GM19438 (cell line): ENCODE measurements around the gene KDM3A.
"Not testable (repeated sequence)": the region's sequence is repeated elsewhere in the genome, so short reads cannot be mapped to it uniquely, and the experiment has no call there.

Experiments used
- ATAC-seq: cut with Tn5 transposase; IDR thresholded peaks from one replicate; pipeline ENCODE4 v1.9.1; 2021; ENCODE audit warnings: low read depth; ENCODE audit not compliant: unreplicated experiment

The KDM3A gene

DNA sequence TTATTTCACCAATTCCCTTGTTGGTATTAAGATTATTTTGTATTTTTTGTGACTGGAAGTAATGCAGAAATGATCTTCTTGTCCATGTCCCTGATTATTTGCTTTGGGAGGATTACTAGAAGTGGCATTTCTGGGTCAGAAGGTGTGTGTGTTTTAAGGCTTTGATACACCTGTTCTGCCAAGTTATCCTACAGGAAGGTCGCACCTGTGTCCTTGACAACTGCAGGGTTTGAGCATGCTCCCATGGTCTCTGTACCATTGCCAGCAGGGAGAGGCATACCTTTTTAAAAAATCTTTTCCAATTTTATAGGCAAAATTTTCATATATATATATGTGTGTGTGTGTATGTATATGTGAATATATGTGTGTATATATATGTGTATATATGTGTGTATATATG lies 29.7 kb downstream of the KDM3A start:
- no peak for ATAC-seq

GRCh38 chr2:86471637-86472036 lies 30.5 kb downstream of the KDM3A start:
- no peak for ATAC-seq

- ATAC-seq, result no peak
Measured at GRCh38 chr2:86476092-86476491, 34.9 kb downstream of the KDM3A start.

GRCh38 chr2:86476918-86477317 lies 35.7 kb downstream of the KDM3A start:
- no peak for ATAC-seq

GRCh38 chr2:86477349-86477748 lies 36.2 kb downstream of the KDM3A start:
- no peak for ATAC-seq

GRCh38 chr2:86480105-86480504 lies 38.9 kb downstream of the KDM3A start:
- ATAC-seq, result no peak

GRCh38 chr2:86482034-86482433 lies 40.9 kb downstream of the KDM3A start:
- no peak for ATAC-seq

DNA sequence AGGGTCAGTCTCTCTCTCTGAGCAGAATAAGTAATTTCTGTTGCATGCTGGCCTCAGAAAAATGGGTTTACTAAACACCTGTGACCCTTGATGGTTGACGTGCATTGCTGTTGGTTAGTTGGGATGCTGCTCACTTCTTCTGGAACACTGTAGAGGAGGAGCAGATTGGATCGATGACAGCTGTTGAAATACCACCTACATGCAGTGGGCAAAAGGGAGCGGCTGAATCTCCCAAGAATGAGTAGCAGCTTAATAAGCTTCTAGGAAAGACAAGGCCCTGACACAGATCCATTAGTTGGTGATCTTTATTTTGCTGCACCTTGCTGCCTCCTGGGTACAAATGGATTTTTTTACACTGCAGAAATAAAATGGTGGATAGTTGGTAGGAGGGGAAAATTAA lies 43.2 kb downstream of the KDM3A start:
- no peak for ATAC-seq

DNA sequence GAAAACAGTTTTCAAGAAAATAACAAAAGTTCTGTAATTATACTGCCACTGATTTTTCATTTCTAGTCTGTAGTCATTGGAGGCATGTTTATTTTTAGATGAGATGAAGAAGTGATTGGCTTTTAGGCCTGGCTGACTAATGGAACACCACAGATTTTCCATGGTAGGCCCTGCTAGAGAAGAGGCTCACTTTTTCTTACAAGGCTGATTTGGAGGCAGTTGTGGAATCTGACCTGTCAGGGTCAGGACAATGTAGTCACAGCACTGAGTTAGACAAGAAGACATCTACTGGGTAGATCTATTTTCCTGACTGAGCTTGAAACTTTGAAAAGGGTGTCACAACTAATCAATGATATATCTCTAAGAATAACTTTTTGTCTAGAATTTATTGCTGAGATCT lies 43.9 kb downstream of the KDM3A start:
- no peak for ATAC-seq

DNA sequence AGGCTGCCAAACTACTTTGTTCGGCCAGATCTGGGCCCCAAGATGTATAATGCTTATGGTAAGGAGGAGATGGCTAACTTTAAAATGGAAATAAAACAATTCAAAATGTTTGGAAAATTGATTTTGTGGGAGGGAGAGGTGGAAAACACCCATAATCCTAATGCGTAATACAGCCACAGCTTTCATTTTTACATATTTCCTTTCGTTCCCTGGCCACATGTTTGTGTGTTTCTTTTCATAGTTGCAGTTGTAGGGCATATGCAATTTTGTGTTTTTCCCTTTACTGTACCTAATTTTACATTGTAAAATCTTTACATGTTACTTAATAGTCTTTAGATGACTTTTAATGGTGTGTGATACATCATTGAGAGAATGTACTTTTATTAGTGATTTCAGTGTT lies 44.6 kb downstream of the KDM3A start:
- ATAC-seq, result no peak

DNA sequence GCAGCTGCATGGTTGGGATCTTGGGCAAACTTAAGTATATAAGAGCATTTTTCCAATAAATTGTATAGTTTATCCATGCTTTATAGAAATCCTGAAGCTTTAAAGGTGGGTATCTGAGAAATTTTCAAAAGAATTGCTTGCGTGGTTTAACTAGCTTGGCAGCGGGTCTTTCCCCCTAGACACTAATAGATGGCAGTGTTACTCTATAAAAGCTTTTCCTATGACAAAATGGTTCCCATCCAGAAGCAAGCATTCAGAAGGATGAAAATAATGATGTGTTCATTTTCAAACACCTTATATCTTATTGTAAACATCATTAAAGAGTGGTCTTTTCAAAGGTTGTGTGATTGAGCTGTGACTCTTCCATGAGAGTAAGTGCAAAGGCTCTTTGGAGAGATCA lies 45.9 kb downstream of the KDM3A start:
- no peak for ATAC-seq

- no peak for ATAC-seq
Measured at GRCh38 chr2:86488561-86489250, 47.5 kb downstream of the KDM3A start.

DNA sequence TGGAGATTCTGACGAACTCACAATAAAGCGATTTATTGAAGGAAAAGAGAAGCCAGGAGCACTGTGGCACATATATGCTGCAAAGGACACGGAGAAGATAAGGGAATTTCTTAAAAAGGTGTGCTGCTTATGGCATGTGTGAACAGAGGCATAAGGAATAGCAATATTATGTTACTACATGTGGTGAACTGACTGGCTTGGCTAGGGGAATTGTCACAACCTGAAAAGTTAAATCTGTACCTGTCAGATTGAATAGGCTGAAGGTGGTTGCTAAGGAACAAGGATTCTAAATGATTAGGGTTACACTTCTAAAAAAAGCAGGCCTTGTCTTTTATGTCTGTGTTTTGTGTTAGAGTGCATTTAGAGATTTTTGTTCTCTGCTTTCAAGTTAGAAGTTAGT lies 48.4 kb downstream of the KDM3A start:
- ATAC-seq, result no peak

DNA sequence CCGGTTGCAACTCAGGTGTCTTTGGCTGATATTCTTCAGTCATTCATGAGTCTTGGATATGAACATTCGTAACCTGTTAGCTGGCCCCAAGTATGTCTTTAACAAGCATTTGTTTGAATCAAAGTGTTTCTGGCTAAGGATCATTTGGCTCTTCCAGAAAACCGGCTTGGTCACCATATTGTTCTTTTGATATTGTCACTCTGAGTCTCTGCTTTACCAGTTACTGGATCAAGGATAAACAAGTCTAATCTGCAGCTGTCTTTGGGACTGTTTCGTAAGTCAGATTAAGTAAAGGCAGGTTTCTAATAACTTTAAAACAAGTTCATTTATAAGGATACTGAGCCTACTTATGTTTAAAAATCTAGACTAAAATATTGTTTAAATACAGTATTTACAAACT lies 49.1 kb downstream of the KDM3A start:
- ATAC-seq, result no peak

GRCh38 chr2:86491088-86491487 lies 49.9 kb downstream of the KDM3A start:
- no peak for ATAC-seq

DNA sequence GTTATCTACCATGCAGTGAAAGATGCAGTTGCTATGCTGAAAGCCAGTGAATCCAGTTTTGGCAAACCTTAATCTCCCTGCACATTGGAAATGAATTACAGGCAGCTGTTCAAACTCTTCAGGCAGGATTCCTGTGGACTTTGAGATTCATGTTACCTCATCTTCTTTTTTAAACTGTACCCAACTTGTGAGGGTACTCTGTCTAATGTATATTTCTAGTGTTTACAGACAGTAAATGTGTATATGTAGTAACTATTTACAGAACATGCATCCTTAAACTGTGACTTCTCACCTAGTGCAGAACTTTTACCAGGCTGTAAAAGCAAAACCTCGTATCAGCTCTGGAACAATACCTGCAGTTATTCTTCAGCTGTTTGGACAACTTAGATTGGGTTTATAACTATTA lies 50.9 kb downstream of the KDM3A start:
- ATAC-seq, result no peak

GRCh38 chr2:86496391-86496790 lies 55.2 kb downstream of the KDM3A start:
- not testable (repeated sequence) for ATAC-seq

DNA sequence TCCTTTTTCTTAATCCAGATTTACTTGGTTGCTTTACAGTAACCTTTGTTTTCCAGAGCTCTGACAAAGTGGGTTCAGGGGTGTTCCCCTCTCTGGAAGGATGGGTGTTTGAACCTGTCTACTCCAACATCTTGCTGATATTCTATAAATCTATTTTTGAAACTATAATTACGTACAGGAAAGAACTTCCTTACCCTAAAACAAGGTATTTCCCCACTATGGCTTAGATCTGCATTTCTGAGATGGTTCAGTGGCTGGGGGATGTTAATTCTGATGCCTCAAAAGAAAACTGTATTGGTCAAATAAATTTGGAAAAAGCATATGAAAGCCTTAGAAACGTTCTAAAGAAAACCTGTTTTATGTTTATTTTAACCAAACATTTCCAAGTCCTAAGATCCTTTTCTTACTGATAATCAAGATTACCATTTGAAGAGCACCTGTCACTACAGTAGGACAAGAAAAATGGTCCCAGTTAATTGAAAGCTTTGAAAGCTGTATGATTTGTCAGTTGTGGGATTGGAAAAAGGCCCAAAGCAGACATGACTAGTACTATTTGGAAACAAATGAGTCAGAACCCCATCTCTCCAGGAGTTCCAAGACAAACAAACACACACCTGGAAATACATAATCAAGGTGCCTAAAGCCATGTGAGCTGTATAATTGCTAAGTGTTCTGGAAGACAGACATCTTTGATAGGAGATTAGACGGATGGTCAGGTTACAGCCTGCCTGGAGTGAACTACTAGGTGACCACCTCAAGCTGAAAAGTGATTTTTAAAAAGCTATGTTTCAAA lies 57.5 kb downstream of the KDM3A start:
- ATAC-seq, result no peak

DNA sequence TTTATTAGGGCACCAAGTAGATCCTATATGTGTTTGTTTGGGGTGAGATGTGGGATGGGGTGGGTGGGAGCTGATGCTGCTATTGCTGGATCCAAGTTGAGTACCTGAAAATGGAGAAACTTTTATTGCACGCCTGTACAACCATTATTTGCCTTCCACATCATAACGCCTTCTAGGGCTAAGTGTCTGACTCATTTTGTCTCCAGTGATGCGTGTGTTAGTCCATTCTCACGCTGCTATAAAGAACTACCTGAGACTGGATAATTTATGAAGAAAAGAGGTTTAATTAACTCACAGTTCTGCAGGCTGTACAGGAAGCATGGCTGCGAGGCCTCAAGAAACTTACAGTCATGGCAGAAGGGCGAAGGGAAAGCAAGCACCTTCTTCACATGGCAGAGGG lies 58.2 kb downstream of the KDM3A start:
- no peak for ATAC-seq

DNA sequence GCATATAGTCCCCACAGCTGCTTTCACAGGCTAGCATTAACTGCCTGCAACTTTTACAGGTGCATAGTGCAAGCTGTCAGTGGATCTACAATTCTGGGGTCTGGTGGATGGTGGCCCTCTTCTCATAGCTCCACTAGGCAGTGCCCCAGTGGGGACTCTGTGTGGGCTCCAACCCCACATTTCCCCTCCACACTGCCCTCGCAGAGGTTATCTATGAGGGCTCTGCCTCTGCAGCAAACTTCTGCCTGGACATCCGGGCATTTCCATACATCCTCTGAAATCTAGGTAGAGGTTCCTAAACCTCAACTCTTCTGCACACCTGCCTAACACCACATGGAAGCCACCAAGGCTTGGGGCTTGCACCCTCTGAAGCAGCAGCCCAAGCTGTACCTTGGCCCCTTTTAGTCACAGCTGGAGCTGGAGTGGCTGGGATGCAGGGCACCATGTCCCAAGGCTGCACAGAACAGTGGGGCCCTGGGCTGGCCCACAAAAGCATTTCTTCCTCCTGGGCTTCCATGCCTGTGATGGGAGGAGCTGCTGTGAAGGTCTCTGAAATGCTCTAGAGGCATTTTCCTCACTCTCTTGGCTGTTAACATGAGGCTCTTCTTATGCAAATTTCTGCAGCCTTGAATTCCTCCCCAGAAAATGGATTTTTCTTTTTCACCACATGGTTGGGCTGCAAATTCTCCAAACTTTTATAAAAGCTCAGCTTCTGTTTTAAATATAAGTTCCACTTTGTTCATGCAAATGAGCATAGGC lies 59.3 kb downstream of the KDM3A start:
- no peak for ATAC-seq

DNA sequence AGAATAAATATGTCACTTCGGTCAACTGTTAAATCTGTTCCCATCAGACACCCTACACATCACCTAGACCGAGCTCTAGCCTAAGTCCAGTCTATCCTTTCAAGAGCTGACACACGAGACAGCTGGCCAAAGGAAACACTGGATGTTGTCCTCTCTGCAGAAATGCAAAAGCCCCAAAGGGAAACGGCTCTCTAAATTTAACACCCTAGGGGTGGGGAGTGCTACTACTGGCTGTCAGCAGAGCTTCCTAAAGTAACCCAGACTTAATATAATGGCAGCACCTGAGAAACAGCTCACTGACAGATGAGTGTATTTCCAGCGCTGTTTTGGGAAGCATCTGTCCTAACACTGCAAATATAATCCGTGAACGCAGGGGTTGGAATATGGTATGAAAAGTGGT lies 66.4 kb downstream of the KDM3A start:
- ATAC-seq, result no peak
